Testis (tissue), 5 donors: ENCODE measurements around the gene ARID2. TPM values are rescaled to one million over a fixed set of nuclear protein-coding genes. Genes with fewer than 3 reads are reported as not detected.

Experiments
- DNase-seq: peaks from one replicate; pipeline ENCODE4 v3.0.0-alpha.2; 2019
- H3K27ac ChIP-seq, 2 donors: fragments of 200-600 bp; sonication (generic); one replicate each; pipeline ENCODE4 v1.5.1; 2019
- H3K27me3 ChIP-seq: fragments of 200-600 bp; sonication (generic); one replicate; pipeline ENCODE4 v1.5.1; 2019
- H3K36me3 ChIP-seq: fragments of 200-600 bp; sonication (generic); one replicate; pipeline ENCODE4 v1.5.1; 2017; ENCODE audit warnings: low read depth; ENCODE audit errors: missing control alignments
- H3K4me1 ChIP-seq: fragments of 200-600 bp; sonication (generic); one replicate; pipeline ENCODE4 v1.5.1; 2019
- H3K4me3 ChIP-seq, 2 donors: fragments of 200-600 bp; sonication (generic); one replicate each; pipeline ENCODE4 v1.5.1; 2017 to 2019
- H3K9me3 ChIP-seq: fragments of 200-600 bp; sonication (generic); one replicate; pipeline ENCODE4 v1.5.1; 2017
- CTCF ChIP-seq, 3 experiments: fragments of 450-650 bp in 2 of 3; fragments of 200-600 bp in 1 of 3; sonication (generic) in 1 of 3; IDR thresholded peaks; one replicate each; pipeline ENCODE4 v1.5.1; 2016 to 2019; ENCODE audit warnings: antibody characterized with exemption in 3 of 3, mild to moderate bottlenecking in 2 of 3, moderate library complexity in 1 of 3
- POLR2A ChIP-seq: fragments of 450-650 bp; IDR thresholded peaks from one replicate; pipeline ENCODE4 v1.6.1; 2017; ENCODE audit warnings: antibody characterized with exemption, mild to moderate bottlenecking, moderate library complexity
- WGBS, 2 donors: methylation state at CpG; one replicate each; pipeline ENCODE4 v1.1.5; 2018; 5-methylcytosine and 5-hydroxymethylcytosine counted together
- intact Hi-C: fragments of 100-400 bp; cut with DNase I; formaldehyde crosslinking; loops from one replicate; pipeline ENCODE4 v1.15.1; 2023; ENCODE audit warnings: low total_unique reads
- long read RNA-seq, 2 donors: transcript quantifications; one replicate each; lab custom pipeline, GENCODE V29; 2026
- polyA plus RNA-seq: library from polyadenylated mRNA; stranded (reverse); fragments of 350-450 nt; fragmentation: Illumina TruSeq; extraction: RNeasy Lipid Tissue Mini Kit (QIAGEN cat#74804); gene quantifications from one replicate; pipeline ENCODE4 v1.2.3, GENCODE V29; 2014; ENCODE audit warnings: low read depth, low replicate concordance; ENCODE audit not compliant: insufficient read depth
- total RNA-seq, 2 donors: library from RNA; depleted of rRNA; stranded (reverse); fragments of >200 nt; gene quantifications; one replicate each; pipeline ENCODE4 v1.2.3, GENCODE V29; 2016

The ARID2 gene
- total RNA-seq: 10 to 100 TPM; 72.4 to 82.2 TPM
- 50.4 TPM for polyA plus RNA-seq
- long read RNA-seq, donor 1, partial matches to known transcripts: 0 of 1 reads
- long read RNA-seq, donor 1, other reads (novel, unspliced or antisense): 0 of 1 reads
- long read RNA-seq, donor 2, full-length matches to known transcripts: 1 of 6 reads
- long read RNA-seq, donor 2, partial matches to known transcripts: 5 of 6 reads
- long read RNA-seq, donor 2, other reads (novel, unspliced or antisense): 0 of 6 reads

GRCh38 chr12:45729233-45730083 is at the start of gene ARID2:
Gene ARID2 (plus strand): TSS chr12:45729706. CDS start chr12:45729837, 131 bp downstream.
- intact Hi-C loops: no loop called here
- no peak for TF ChIP-seq CTCF (IDR thresholded peaks at IDR 0.05)
- no peak for TF ChIP-seq POLR2A
- Histone ChIP-seq H3K27ac (peak within 1 kb of the TSS; percentile 100), H3K27me3 (no peaks in the 10 kb centered on the region), H3K4me3 (peak within 1 kb of the TSS; percentile 88 to 95), H3K4me1 (peaks cover 21% of the 10 kb centered on the region), H3K9me3 (no peaks in the 10 kb centered on the region), H3K36me3 (no peaks in the 10 kb centered on the region)
- WGBS, 2 donors: 0 to 1% methylated on average over 37 to 62 of the region's 88 CpGs
- DNase-seq: peak; percentile 62

GRCh38 chr12:45680362-45680761 is 49.1 kb upstream of the ARID2 start:
- H3K4me3 ChIP-seq: no peak overlapping the region
- intact Hi-C loops: no loop called here
- H3K9me3 ChIP-seq: no peaks in the 10 kb centered on the region
- no peaks in the 10 kb centered on the region for H3K36me3 ChIP-seq
- no peaks in the 10 kb centered on the region for H3K4me1 ChIP-seq
- no peaks in the 10 kb centered on the region for H3K27me3 ChIP-seq
- no peak for TF ChIP-seq CTCF (IDR thresholded peaks at IDR 0.05)
- TF ChIP-seq POLR2A: no peak
- no peak for DNase-seq
- no peak overlapping the region for H3K27ac ChIP-seq

GRCh38 chr12:45681465-45681864 is 48.0 kb upstream of the ARID2 start:
- Histone ChIP-seq H3K36me3 (no peaks in the 10 kb centered on the region), H3K27ac (no peak overlapping the region), H3K9me3 (no peaks in the 10 kb centered on the region), H3K27me3 (no peaks in the 10 kb centered on the region), H3K4me1 (no peaks in the 10 kb centered on the region), H3K4me3 (no peak overlapping the region)
- intact Hi-C loops: no loop called here
- no peak for TF ChIP-seq CTCF (IDR thresholded peaks at IDR 0.05)
- TF ChIP-seq POLR2A: no peak
- DNase-seq: no peak

GRCh38 chr12:45685680-45686079 is 43.8 kb upstream of the ARID2 start:
- intact Hi-C loops: no loop called here
- Histone ChIP-seq H3K4me1 (no peaks in the 10 kb centered on the region), H3K36me3 (no peaks in the 10 kb centered on the region), H3K9me3 (no peaks in the 10 kb centered on the region), H3K4me3 (no peak overlapping the region), H3K27me3 (no peaks in the 10 kb centered on the region), H3K27ac (no peak overlapping the region)
- TF ChIP-seq POLR2A (no peak), CTCF (IDR thresholded peaks at IDR 0.05) (no peak)
- 86 to 91% methylated on average over 1 of the region's 1 CpG for WGBS, 2 donors
- DNase-seq: no peak
